ENCODE measurements around the gene C1orf87. TPM values are rescaled to one million over a fixed set of nuclear protein-coding genes. Genes with fewer than 3 reads are reported as not detected.

The C1orf87 gene
- total RNA-seq, 1 experiment from 2014 or later: 0.33 TPM

- Histone ChIP-seq H4K5ac (ENCODE audit: insufficient read length, low read depth, low read length) (no peak overlapping the region), H2BK12ac (ENCODE audit: insufficient read length, low read depth, low read length) (no peak overlapping the region), H3K27ac (ENCODE audit: insufficient read length, low read depth, low read length) (no peak overlapping the region), H3K18ac (ENCODE audit: insufficient read length, low read depth, low read length) (no peak overlapping the region), H4K8ac (replicated peaks; ENCODE audit: insufficient read length, low read depth, low read length) (no peak overlapping the region), H2BK20ac (ENCODE audit: low read depth, low read length, poor library complexity, severe bottlenecking) (no peak overlapping the region), H3K27me3 (ENCODE audit: insufficient read depth, low read length) (no peaks in the 10 kb centered on the region), H2BK120ac (ENCODE audit: low read depth, low read length, poor library complexity, severe bottlenecking) (no peak overlapping the region), H3K4ac (ENCODE audit: low read depth, low read length) (no peak overlapping the region), H3K4me1 (ENCODE audit: insufficient read depth, low read length) (no peaks in the 10 kb centered on the region), H4K91ac (ENCODE audit: insufficient read length, low read depth, low read length) (no peak overlapping the region), H3K79me1 (ENCODE audit: insufficient read depth, low read depth, low read length, poor library complexity, severe bottlenecking) (no peaks in the 10 kb centered on the region), H3T11ph (ENCODE audit: low read length) (no peak overlapping the region), H3K23me2 (ENCODE audit: insufficient read length, low read depth, low read length, poor library complexity, severe bottlenecking) (no peaks in the 10 kb centered on the region), H2BK5ac (ENCODE audit: insufficient read length, low read length) (no peak overlapping the region), H3K79me2 (ENCODE audit: insufficient read depth, low read length) (no peaks in the 10 kb centered on the region), H3K14ac (ENCODE audit: insufficient read depth, low read length) (no peak overlapping the region), H4K20me1 (ENCODE audit: control insufficient read depth, insufficient read depth, insufficient read length) (no peaks in the 10 kb centered on the region), H3K23ac (ENCODE audit: insufficient read length, low read depth, low read length) (no peak overlapping the region), H3K9me3 (ENCODE audit: control insufficient read depth, low read depth, low read length) (no peaks in the 10 kb centered on the region), H3K56ac (ENCODE audit: insufficient read length, low read depth, low read length) (no peak overlapping the region), H3K4me2 (ENCODE audit: insufficient read depth, insufficient read length, low read length) (no peak overlapping the region), H2AK5ac (ENCODE audit: insufficient read length, low read length) (no peak overlapping the region), H3K9ac (ENCODE audit: extremely low read depth, insufficient read length, low read length) (no peak overlapping the region), H2BK15ac (ENCODE audit: low read depth, low read length) (no peak overlapping the region), H2AFZ (ENCODE audit: low read length) (no peak overlapping the region)
- Mint-ChIP-seq H3K27me3 (ENCODE audit: low read depth) (no peaks in the 10 kb centered on the region), H3K9me3 (no peaks in the 10 kb centered on the region), H3K36me3 (ENCODE audit: insufficient read depth in 1 of 3, low read depth in 3 of 3) (no peaks in the 10 kb centered on the region), H3K4me3 (no peak overlapping the region), H3K4me1 (peaks cover 2 to 5% of the 10 kb centered on the region in 2 experiments; a peak in 1 of 4 replicates), H3K27ac (no peak overlapping the region)
- TF ChIP-seq, protein P1, sequence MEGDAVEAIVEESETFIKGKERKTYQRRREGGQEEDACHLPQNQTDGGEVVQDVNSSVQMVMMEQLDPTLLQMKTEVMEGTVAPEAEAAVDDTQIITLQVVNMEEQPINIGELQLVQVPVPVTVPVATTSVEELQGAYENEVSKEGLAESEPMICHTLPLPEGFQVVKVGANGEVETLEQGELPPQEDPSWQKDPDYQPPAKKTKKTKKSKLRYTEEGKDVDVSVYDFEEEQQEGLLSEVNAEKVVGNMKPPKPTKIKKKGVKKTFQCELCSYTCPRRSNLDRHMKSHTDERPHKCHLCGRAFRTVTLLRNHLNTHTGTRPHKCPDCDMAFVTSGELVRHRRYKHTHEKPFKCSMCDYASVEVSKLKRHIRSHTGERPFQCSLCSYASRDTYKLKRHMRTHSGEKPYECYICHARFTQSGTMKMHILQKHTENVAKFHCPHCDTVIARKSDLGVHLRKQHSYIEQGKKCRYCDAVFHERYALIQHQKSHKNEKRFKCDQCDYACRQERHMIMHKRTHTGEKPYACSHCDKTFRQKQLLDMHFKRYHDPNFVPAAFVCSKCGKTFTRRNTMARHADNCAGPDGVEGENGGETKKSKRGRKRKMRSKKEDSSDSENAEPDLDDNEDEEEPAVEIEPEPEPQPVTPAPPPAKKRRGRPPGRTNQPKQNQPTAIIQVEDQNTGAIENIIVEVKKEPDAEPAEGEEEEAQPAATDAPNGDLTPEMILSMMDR (conservative IDR thresholded peaks at IDR 0.05): no peak
- no peak for DNase-seq
- WGBS (ENCODE audit: extremely low coverage, insufficient read length, low lambda C conversion rate): no CpG with 5 or more reads among the region's 12 CpGs
Observed at GRCh38 chr1:59986516-59987310, 86.9 kb downstream of the C1orf87 start.
